ENCODE results near the gene NDC1.
"Not testable (repeated sequence)": the region's sequence is repeated elsewhere in the genome, so short reads cannot be mapped to it uniquely, and the experiment has no call there.

NDC1 gene

DNA sequence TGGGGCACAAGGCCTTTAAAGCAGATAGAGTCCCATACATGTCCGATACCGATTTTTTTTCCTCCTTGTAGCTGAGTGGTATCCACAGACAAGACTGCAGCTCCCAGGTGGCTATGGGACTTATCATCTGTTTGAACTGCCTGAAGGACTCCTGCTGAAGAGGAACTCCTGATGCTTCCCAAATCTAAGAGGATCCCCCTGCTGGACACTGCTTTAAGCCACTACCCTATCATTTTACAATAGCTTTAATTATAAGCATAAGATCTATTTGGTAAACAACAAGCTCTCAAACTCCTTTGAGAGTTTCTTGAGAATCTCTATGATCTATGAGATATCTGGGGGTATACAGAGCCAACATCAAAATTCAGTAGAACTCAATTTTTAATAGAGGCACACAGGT, 11.7 kb downstream of the NDC1 start:
- no peak overlapping the region for H3K27ac ChIP-seq
- ChIA-PET CTCF (interaction anchor here (1.8 kb wide), 1 partner anchor 10 kb away, joined by 4 read pairs; no protein-coding TSS in a partner anchor), POLR2A (ENCODE audit: low non-redundant PET) (no interaction called here)
- no peak for DNase-seq (ENCODE audit: low spot score)
- TF ChIP-seq, protein P1, sequence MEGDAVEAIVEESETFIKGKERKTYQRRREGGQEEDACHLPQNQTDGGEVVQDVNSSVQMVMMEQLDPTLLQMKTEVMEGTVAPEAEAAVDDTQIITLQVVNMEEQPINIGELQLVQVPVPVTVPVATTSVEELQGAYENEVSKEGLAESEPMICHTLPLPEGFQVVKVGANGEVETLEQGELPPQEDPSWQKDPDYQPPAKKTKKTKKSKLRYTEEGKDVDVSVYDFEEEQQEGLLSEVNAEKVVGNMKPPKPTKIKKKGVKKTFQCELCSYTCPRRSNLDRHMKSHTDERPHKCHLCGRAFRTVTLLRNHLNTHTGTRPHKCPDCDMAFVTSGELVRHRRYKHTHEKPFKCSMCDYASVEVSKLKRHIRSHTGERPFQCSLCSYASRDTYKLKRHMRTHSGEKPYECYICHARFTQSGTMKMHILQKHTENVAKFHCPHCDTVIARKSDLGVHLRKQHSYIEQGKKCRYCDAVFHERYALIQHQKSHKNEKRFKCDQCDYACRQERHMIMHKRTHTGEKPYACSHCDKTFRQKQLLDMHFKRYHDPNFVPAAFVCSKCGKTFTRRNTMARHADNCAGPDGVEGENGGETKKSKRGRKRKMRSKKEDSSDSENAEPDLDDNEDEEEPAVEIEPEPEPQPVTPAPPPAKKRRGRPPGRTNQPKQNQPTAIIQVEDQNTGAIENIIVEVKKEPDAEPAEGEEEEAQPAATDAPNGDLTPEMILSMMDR (conservative IDR thresholded peaks at IDR 0.05; ENCODE audit: low read depth), result no peak

GRCh38 chr1:53825306-53825705, 12.8 kb downstream of the NDC1 start:
- CTCF ChIA-PET, result interaction anchor here (0.5 kb wide), 1 partner anchor 44 kb away, joined by 3 read pairs; no protein-coding TSS in a partner anchor
- POLR2A ChIA-PET (ENCODE audit: low non-redundant PET), result no interaction called here
- no peak overlapping the region for H3K27ac ChIP-seq
- DNase-seq (ENCODE audit: low spot score), result no peak
- TF ChIP-seq, protein P1 (conservative IDR thresholded peaks at IDR 0.05; ENCODE audit: low read depth), result no peak

DNA sequence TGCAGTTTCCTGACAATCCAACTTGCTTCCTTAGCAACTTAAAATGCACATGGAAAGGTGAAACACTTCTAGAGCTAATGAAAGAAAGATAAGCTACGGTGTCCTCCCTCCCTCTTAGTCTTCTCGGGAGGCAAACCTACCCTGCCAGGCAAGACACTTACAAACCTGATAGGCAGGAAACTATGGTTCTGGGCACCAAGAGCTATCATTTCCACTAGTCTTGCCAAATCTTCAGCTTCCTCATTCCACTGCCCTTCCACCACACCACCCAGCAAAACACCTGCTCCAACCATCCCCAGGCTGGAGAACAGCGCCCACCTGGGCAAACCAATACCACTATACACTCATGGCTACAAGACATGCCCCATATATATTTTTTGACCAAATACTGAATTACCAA, 15.2 kb downstream of the NDC1 start:
- no peak for DNase-seq (ENCODE audit: low spot score)
- TF ChIP-seq, protein P1 (conservative IDR thresholded peaks at IDR 0.05; ENCODE audit: low read depth), result no peak
- ChIA-PET POLR2A (ENCODE audit: low non-redundant PET) (no interaction called here), CTCF (no interaction called here)
- no peak overlapping the region for H3K27ac ChIP-seq

DNA sequence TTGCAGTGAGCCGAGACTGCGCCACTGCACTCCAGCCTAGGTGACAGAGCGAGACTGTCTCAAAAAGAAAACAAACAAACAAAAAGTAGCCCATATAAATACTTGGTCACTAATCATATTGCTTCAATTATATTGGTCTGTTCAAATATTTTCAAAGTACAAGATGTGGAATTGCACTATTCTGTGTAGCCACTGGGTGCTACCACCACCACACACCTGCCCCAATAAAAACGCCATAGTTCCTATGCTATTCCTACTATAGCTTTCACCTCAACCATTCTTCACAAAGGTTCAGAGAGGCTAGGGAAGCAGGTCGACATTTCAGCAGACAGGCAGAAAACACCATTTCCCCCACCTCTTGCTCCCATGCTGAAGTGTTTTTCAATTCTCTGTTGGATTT, 16.7 kb downstream of the NDC1 start:
- POLR2A ChIA-PET (ENCODE audit: low non-redundant PET), result no interaction called here
- H3K27ac ChIP-seq, result no peak overlapping the region
- TF ChIP-seq, protein P1 (conservative IDR thresholded peaks at IDR 0.05; ENCODE audit: low read depth), result no peak
- CTCF ChIA-PET, result interaction anchor here (0.7 to 1.2 kb wide), 2 partner anchors 14 to 89 kb away, joined by 4 read pairs; no protein-coding TSS in a partner anchor
- no peak for DNase-seq (ENCODE audit: low spot score)

DNA sequence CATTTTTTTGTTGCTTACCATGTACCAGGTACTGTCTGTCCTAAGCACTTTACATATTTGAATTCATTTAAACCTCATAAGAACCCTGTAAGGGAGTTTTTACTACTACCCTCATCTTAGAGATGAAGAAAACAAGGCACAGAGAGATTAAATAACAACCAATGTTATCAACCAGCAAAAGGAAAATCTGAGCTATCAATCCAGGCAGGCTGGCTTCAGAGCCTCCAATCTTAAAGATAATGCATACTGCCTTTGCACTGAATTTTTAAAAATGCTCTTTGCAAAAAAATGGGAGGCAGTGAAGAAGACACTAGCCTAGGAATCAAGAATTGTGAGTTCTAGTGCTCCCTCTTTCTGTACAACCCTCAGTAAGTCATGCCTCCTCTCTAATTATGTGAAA, 18.7 kb downstream of the NDC1 start:
- TF ChIP-seq, protein P1 (conservative IDR thresholded peaks at IDR 0.05; ENCODE audit: low read depth), result no peak
- CTCF ChIA-PET, result no interaction called here
- no peak for DNase-seq (ENCODE audit: low spot score)
- POLR2A ChIA-PET (ENCODE audit: low non-redundant PET), result no interaction called here
- H3K27ac ChIP-seq, result no peak overlapping the region

- H3K27ac ChIP-seq; DNase-seq (ENCODE audit: low spot score); CTCF ChIA-PET; POLR2A ChIA-PET (ENCODE audit: low non-redundant PET): not testable (repeated sequence)
Observed at GRCh38 chr1:53816584-53816983, 21.5 kb downstream of the NDC1 start.

- POLR2A ChIA-PET (ENCODE audit: low non-redundant PET); H3K27ac ChIP-seq; DNase-seq (ENCODE audit: low spot score); CTCF ChIA-PET: not testable (repeated sequence)
Observed at GRCh38 chr1:53815484-53815883, 22.6 kb downstream of the NDC1 start.

GRCh38 chr1:53811414-53811851, 26.7 kb downstream of the NDC1 start:
- ChIA-PET CTCF (interaction anchor here (0.6 kb wide), 2 partner anchors 20 to 221 kb away, joined by 3 to 4 read pairs; no protein-coding TSS in a partner anchor), POLR2A (ENCODE audit: low non-redundant PET) (no interaction called here)
- DNase-seq (ENCODE audit: low spot score), result no peak
- TF ChIP-seq, protein P1 (conservative IDR thresholded peaks at IDR 0.05; ENCODE audit: low read depth), result no peak
- peak overlapping the region; percentile 54 for H3K27ac ChIP-seq

Data from RWPE1 (cell line).